Suprapubic skin (tissue), 4 donors: ENCODE data around the gene SLC5A11. TPM values are rescaled to one million over a fixed set of nuclear protein-coding genes. Genes with fewer than 3 reads are reported as not detected.
A peak's percentile ranks its signal among the peaks of the same experiment; 100 is the strongest.

ENCODE experiments used
- DNase-seq, 2 donors: peaks; one replicate each; pipeline ENCODE4 v3.0.0-alpha.2; 2019; ENCODE audit warnings: low spot score in 2 of 2
- H3K27ac ChIP-seq: fragments of 200-600 bp; sonication (generic); one replicate; pipeline ENCODE4 v1.5.1; 2019
- H3K27me3 ChIP-seq: fragments of 200-600 bp; sonication (generic); one replicate; pipeline ENCODE4 v1.5.1; 2019
- H3K36me3 ChIP-seq: fragments of 200-600 bp; sonication (generic); one replicate; pipeline ENCODE4 v1.5.1; 2019
- H3K4me1 ChIP-seq: fragments of 200-600 bp; sonication (generic); one replicate; pipeline ENCODE4 v1.5.1; 2019
- H3K4me3 ChIP-seq: fragments of 200-600 bp; sonication (generic); one replicate; pipeline ENCODE4 v1.5.1; 2019; ENCODE audit warnings: mild to moderate bottlenecking
- H3K9me3 ChIP-seq: fragments of 200-600 bp; sonication (generic); one replicate; pipeline ENCODE4 v1.5.1; 2019
- EP300 ChIP-seq: sonication (generic); formaldehyde crosslinking; IDR thresholded peaks from one replicate; pipeline ENCODE4 v1.6.1; 2017; ENCODE audit warnings: antibody characterized with exemption
- POLR2A ChIP-seq, 2 donors: fragments of 450-650 bp; IDR thresholded peaks; one replicate each; pipeline ENCODE4 v1.6.1; 2017; ENCODE audit warnings: antibody characterized with exemption in 2 of 2, mild to moderate bottlenecking in 2 of 2, moderate library complexity in 2 of 2
- POLR2AphosphoS5 ChIP-seq, 3 donors: sonication (generic); formaldehyde crosslinking; IDR thresholded peaks; one replicate each; pipeline ENCODE4 v1.6.1; 2017; ENCODE audit warnings: antibody characterized with exemption in 3 of 3
- WGBS: methylation state at CpG from one replicate; pipeline ENCODE4 v1.1.5; 2018; 5-methylcytosine and 5-hydroxymethylcytosine counted together
- total RNA-seq, 4 donors: library from RNA; depleted of rRNA; stranded (reverse); fragments of >200 nt; gene quantifications; one replicate each; pipeline ENCODE4 v1.1.0, GENCODE V29; 2016
- TF ChIP-seq, protein P1 (sequence below), 2 donors: fragments of 200-600 bp in 1 of 2; fragments of 450-650 bp in 1 of 2; sonication (generic) in 1 of 2; IDR thresholded peaks; one replicate each; pipeline ENCODE4 v1.5.1; 2016 to 2019; ENCODE audit warnings: antibody characterized with exemption in 2 of 2, mild to moderate bottlenecking in 1 of 2, moderate library complexity in 1 of 2

Gene SLC5A11
- total RNA-seq, 4 donors from 2014 or later: 0.55 to 0.64 TPM; not detected in 2

DNA sequence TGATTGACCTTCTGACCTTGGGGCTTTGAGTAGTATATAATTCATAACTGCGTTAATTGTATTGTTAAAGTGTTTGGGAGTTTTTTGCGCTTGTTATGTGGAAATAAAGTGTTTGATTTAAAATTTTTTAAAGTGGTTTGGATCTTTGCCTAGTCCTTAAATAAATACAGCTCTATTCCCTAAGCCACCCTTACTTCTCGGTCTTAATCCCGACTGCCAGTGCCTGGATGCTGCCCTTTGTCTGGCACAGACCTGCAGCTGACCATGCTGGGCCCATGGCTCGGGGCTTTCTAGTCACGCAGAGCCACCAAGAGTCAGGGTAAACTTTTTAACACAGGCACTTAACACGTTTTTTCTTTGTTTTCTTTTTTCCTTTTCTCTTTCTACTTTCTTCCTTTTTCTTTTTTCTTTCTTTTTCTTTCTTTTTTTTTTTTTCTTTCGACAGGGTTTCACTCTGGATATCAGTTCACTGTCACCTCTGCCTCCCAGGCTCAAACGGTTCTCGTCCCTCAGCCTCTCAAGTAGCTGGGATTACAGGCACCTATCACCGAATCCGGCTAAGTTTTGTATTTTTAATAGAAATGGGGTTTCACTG, 19.6 kb upstream of the SLC5A11 start:
- DNase-seq: peak in 1 of 2 donors; percentile 16
- H3K27ac ChIP-seq: no peak overlapping the region

DNA sequence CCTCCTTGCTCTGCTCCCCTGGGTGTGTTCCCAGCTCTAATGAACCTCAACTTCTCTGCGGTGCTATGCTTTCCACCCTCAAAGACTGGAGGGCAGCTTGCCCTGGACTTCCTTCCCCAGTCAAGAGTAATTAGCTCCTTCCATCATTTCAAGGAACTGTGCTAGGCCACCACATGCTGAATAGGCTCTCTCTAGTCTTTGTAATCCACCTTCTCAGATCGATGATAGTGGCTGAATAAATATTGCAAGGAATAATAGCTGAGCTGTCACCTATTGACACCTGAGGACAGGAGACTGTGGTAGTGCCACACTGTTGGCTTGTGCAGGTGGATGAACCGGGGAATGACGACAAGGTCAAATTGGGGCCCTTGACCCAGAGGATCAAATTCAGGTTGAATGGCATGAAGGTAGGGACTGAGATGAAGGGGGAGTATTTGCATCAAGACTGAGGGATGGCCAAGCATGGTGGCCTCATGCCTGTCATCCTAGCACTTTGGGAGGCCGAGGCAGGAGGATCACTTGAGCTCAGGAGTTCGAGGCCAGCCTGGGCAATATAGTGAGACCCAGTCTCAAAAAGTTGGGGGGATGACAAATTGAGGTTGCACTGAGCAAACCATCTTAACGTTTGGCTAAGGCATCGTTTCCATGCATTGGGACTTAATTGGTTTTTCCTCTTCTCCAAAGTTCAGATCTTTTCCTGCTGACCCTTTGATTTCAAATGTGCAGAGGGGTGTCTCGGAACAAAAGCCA, 18.8 kb upstream of the SLC5A11 start:
- peaks cover 65% of the 10 kb centered on the region for H3K36me3 ChIP-seq
- DNase-seq: no peak
- 98% methylated on average over 9 of the region's 9 CpGs for WGBS

More for the DNA sequence above, 19.6 kb upstream of the SLC5A11 start:
- Histone ChIP-seq H3K36me3 (peaks cover 73% of the 10 kb centered on the region), H3K9me3 (no peaks in the 10 kb centered on the region), H3K4me3 (no peak overlapping the region), H3K27me3 (no peaks in the 10 kb centered on the region), H3K4me1 (no peaks in the 10 kb centered on the region)
- WGBS: 83% methylated on average over 12 of the region's 12 CpGs
- TF ChIP-seq EP300 (no peak), POLR2AphosphoS5 (IDR thresholded peaks at IDR 0.05) (no peak)

DNA sequence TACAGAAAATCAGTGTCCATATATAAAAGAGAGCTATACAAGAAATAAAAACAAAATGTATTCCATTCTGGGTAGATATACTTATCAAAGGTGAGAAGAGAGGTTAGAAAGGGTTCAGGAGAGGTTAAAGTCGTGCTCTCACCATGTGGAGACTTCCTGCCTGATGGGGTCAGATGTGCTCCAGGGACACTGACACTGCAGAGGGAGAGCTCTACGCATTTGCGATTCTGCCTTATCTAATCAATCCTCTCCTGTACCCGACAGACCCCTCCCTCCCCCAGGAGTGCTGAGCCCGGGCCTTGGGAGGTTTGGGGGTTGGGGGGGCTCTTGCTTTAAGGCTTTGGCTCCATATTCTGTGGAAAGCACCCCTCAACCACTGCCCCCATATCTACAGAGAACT, 16.6 kb upstream of the SLC5A11 start:
- no peak for DNase-seq
- Histone ChIP-seq H3K4me3 (no peak overlapping the region), H3K36me3 (peaks cover 45% of the 10 kb centered on the region), H3K4me1 (no peaks in the 10 kb centered on the region), H3K27ac (no peak overlapping the region), H3K9me3 (no peaks in the 10 kb centered on the region), H3K27me3 (no peaks in the 10 kb centered on the region)
- TF ChIP-seq POLR2A (IDR thresholded peaks at IDR 0.05) (no peak), EP300 (no peak), POLR2AphosphoS5 (IDR thresholded peaks at IDR 0.05) (no peak)
- TF ChIP-seq, protein P1, sequence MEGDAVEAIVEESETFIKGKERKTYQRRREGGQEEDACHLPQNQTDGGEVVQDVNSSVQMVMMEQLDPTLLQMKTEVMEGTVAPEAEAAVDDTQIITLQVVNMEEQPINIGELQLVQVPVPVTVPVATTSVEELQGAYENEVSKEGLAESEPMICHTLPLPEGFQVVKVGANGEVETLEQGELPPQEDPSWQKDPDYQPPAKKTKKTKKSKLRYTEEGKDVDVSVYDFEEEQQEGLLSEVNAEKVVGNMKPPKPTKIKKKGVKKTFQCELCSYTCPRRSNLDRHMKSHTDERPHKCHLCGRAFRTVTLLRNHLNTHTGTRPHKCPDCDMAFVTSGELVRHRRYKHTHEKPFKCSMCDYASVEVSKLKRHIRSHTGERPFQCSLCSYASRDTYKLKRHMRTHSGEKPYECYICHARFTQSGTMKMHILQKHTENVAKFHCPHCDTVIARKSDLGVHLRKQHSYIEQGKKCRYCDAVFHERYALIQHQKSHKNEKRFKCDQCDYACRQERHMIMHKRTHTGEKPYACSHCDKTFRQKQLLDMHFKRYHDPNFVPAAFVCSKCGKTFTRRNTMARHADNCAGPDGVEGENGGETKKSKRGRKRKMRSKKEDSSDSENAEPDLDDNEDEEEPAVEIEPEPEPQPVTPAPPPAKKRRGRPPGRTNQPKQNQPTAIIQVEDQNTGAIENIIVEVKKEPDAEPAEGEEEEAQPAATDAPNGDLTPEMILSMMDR (IDR thresholded peaks at IDR 0.05): no peak
- 56% methylated on average over 4 of the region's 5 CpGs for WGBS

More for the DNA sequence above, 18.8 kb upstream of the SLC5A11 start:
- Histone ChIP-seq H3K9me3 (no peaks in the 10 kb centered on the region), H3K27me3 (no peaks in the 10 kb centered on the region), H3K27ac (no peak overlapping the region), H3K4me1 (no peaks in the 10 kb centered on the region), H3K4me3 (no peak overlapping the region)
- TF ChIP-seq POLR2AphosphoS5 (IDR thresholded peaks at IDR 0.05): no peak
- no peak for TF ChIP-seq EP300
- TF ChIP-seq, protein P1 (IDR thresholded peaks at IDR 0.05): no peak
- no peak for TF ChIP-seq POLR2A (IDR thresholded peaks at IDR 0.05)

DNA sequence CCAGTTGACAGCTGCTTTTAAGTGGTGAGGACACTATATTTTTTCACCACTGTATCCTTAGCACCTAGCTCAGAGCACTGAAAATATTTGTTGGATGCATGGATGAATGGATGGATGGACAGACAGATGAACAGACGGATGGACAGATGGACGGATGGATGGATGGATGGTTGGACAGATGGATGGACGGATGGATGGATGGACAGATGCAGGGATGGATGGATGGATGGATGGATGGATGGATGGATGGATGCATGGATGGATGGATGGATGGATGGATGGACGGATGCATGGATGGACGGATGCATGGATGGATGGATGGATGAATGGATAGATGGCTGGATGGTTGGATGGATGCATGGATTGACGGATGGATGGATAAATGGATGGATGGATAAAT, 12.4 kb upstream of the SLC5A11 start:
- no peak overlapping the region for H3K4me3 ChIP-seq
- 86% methylated on average over 6 of the region's 6 CpGs for WGBS
- no peak overlapping the region for H3K27ac ChIP-seq
- H3K36me3 ChIP-seq: peaks cover 9% of the 10 kb centered on the region
- H3K27me3 ChIP-seq: no peaks in the 10 kb centered on the region
- H3K9me3 ChIP-seq: no peaks in the 10 kb centered on the region
- H3K4me1 ChIP-seq: no peaks in the 10 kb centered on the region
- TF ChIP-seq, protein P1 (IDR thresholded peaks at IDR 0.05): no peak
- no peak for TF ChIP-seq EP300
- no peak for TF ChIP-seq POLR2AphosphoS5 (IDR thresholded peaks at IDR 0.05)
- no peak for TF ChIP-seq POLR2A (IDR thresholded peaks at IDR 0.05)
- no peak for DNase-seq

DNA sequence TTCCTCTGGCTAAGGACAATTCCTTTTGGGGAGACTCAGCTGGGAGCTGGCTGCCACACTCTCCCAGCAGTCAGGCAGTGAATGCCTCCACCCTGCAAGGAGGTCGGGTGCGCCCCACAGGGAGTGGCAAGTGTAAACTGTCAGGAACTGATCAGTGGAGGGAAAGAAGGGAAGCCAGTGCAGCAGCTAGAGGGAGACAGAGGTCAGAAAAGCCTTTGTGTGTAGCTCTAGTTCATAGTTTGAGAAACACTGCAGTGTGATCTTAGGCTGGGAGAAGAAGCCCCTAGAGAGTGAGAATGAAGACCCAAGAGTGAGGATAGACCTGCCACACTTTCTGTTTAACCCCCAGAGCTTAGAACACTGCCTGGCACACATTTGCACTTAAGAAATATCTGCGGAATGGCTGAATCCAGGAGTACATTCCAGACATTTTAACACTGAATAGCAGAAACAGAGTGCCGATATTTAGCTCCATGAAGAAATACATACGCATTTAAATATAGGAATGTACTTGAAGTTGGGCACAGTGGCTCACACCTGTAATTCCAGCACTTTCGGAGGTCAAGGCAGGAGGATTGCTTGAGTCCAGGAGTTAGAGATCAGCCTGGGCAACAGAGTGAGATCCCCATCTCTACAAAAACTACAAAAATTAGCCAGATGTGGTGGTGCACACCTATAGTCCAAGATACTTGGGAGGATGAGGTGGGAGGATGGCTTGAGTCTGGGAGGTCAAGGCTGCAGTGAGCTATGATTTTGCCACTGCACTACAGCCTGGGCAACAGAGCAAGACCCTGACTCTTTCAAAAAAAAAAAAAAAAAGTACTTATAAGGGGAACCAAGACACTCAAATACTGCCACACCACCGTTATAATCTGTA, 11.1 kb upstream of the SLC5A11 start:
- 73% methylated on average over 7 of the region's 7 CpGs for WGBS
- Histone ChIP-seq H3K36me3 (no peaks in the 10 kb centered on the region), H3K4me3 (no peak overlapping the region), H3K9me3 (no peaks in the 10 kb centered on the region), H3K27ac (no peak overlapping the region), H3K4me1 (peaks cover 3% of the 10 kb centered on the region), H3K27me3 (no peaks in the 10 kb centered on the region)
- TF ChIP-seq POLR2AphosphoS5 (IDR thresholded peaks at IDR 0.05) (no peak), POLR2A (IDR thresholded peaks at IDR 0.05) (no peak), EP300 (no peak)
- TF ChIP-seq, protein P1 (IDR thresholded peaks at IDR 0.05): no peak
- no peak for DNase-seq
